Left ventricle myocardium inferior (tissue), 1 donor: ENCODE data around the gene COPZ1. TPM values are rescaled to one million over a fixed set of nuclear protein-coding genes. Genes with fewer than 3 reads are reported as not detected.
A peak's percentile ranks its signal among the peaks of the same experiment; 100 is the strongest.

Experiments used
- DNase-seq: peaks from one replicate; pipeline ENCODE4 v3.0.0-alpha.2; 2020
- H3K27ac ChIP-seq: fragments of 200-600 bp; replicated peaks from 2 replicates; pipeline ENCODE4 v1.8.0; 2021
- H3K27me3 ChIP-seq: fragments of 200-600 bp; 2 replicates; pipeline ENCODE4 v1.8.0; 2021; ENCODE audit warnings: low read depth
- H3K36me3 ChIP-seq: fragments of 200-600 bp; 2 replicates; pipeline ENCODE4 v1.8.0; 2021
- H3K4me1 ChIP-seq: fragments of 200-600 bp; 2 replicates; pipeline ENCODE4 v1.8.0; 2021
- H3K4me3 ChIP-seq: fragments of 200-600 bp; 2 replicates; pipeline ENCODE4 v1.8.0; 2021; ENCODE audit warnings: mild to moderate bottlenecking, moderate library complexity
- H3K9me3 ChIP-seq: fragments of 200-600 bp; replicated peaks from 2 replicates; pipeline ENCODE4 v1.8.0; 2021
- intact Hi-C: fragments of 100-400 bp; cut with micrococcal nuclease; formaldehyde crosslinking; loops from one replicate; pipeline ENCODE4 v1.11.0; 2022
- total RNA-seq: library from RNA; stranded (reverse); fragmentation: NEBNext Ultra II Directional; extraction: Animal tissue kit (Norgen Biotek cat#: 25700); gene quantifications from one replicate; pipeline ENCODE4 v1.2.1, GENCODE V29; 2021
- TF ChIP-seq, protein P1 (sequence below): fragments of 200-600 bp; IDR thresholded peaks from 2 replicates; pipeline ENCODE4 v1.8.0; 2021; ENCODE audit warnings: antibody characterized with exemption, mild to moderate bottlenecking, borderline replicate concordance
- donor health status: DM: no; HTN: yes; CAD: no; lungs with severe emphysema.

Gene COPZ1
- total RNA-seq, 1 donor from 2014 or later: 110 TPM

DNA sequence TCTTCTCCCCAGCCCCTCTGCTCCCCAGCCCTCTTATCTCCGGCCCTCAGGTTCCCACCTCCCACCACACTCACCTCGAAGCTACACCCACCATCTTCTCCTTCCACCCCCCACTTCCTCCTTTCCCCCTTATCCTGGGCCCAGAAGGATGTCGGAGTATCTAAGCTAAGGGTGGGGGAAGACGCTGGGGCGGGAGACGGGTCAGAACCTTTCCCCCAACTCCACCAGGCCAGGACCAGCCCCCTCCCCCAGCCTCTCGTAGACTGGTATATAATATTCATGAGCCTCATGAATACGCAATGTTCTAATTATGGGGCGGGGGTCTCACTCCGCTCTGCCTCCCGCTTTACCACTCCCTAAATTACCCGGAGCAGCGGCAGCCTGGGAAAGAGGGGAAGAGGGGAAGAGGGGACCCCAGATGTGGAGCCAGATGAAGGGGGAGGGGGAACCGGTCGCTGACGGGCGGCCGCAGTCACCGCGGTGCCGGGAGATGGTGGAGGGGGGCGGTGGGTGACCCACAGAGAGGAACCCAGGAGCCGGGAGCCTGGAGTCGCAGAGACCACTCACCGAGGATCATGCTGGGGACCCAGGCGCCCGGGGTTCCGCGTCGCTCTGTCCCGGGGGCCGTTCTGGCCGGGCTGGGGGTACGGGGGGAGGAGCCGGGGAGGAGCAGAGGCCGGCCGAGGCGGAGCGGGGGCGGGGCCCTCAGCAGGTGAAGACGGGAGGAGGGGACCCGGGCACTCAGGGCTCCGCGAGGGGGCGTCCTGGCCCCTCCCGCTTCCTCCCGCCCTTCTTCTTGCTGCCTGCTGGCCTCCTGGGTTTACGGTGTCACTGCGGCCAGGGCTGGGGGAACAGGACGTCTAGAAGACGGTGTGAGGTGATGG is 66.0 kb downstream of the COPZ1 start:
- Histone ChIP-seq H3K36me3 (peaks cover 18% of the 10 kb centered on the region), H3K4me1 (peaks cover 16% of the 10 kb centered on the region), H3K27ac (no peak overlapping the region), H3K4me3 (peak overlapping the region; percentile 59), H3K9me3 (no peaks in the 10 kb centered on the region), H3K27me3 (no peaks in the 10 kb centered on the region)
- peak; percentile 11 for DNase-seq
- intact Hi-C loops: no loop called here
- TF ChIP-seq, protein P1, sequence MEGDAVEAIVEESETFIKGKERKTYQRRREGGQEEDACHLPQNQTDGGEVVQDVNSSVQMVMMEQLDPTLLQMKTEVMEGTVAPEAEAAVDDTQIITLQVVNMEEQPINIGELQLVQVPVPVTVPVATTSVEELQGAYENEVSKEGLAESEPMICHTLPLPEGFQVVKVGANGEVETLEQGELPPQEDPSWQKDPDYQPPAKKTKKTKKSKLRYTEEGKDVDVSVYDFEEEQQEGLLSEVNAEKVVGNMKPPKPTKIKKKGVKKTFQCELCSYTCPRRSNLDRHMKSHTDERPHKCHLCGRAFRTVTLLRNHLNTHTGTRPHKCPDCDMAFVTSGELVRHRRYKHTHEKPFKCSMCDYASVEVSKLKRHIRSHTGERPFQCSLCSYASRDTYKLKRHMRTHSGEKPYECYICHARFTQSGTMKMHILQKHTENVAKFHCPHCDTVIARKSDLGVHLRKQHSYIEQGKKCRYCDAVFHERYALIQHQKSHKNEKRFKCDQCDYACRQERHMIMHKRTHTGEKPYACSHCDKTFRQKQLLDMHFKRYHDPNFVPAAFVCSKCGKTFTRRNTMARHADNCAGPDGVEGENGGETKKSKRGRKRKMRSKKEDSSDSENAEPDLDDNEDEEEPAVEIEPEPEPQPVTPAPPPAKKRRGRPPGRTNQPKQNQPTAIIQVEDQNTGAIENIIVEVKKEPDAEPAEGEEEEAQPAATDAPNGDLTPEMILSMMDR: no peak

DNA sequence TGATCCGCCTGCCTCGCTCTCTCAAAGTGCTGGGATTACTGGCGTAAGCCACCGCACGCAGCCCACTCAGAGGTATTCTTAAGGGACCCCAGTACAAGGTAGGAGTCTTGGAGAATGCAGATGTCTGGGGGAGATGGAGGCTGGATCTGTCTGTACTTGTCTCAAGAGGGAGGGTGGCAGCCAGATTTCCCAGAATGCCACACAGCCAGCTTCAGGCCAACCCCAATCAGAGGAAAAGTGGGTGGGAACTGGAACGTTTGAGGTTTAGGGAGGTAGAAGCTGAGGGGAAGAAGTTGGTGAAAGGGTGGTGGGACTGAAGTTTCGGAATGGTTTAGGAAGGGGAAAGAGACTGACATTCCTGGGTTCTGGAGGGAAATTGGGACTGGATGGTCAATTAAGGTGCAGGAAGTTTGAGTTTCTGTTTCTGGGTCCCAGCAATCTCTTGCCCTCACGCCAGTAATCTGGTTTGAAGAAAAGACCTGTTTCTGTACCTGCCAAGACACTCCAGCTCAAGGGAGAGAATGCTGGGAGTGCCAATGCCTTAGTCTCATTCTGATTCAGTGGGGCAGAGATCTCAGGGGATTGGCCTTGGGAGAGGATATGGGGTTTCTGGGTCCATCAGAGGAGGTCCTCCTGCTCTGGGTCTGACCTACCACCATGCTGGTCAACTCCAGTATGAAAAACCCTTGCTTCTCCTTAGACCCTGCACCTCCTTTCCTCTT is 67.7 kb downstream of the COPZ1 start:
- DNase-seq: no peak
- H3K9me3 ChIP-seq: no peaks in the 10 kb centered on the region
- TF ChIP-seq, protein P1: no peak
- peaks cover 23% of the 10 kb centered on the region for H3K4me1 ChIP-seq
- intact Hi-C loops: no loop called here
- peaks cover 36% of the 10 kb centered on the region for H3K36me3 ChIP-seq
- H3K27me3 ChIP-seq: no peaks in the 10 kb centered on the region
- no peak overlapping the region for H3K27ac ChIP-seq
- no peak overlapping the region for H3K4me3 ChIP-seq

DNA sequence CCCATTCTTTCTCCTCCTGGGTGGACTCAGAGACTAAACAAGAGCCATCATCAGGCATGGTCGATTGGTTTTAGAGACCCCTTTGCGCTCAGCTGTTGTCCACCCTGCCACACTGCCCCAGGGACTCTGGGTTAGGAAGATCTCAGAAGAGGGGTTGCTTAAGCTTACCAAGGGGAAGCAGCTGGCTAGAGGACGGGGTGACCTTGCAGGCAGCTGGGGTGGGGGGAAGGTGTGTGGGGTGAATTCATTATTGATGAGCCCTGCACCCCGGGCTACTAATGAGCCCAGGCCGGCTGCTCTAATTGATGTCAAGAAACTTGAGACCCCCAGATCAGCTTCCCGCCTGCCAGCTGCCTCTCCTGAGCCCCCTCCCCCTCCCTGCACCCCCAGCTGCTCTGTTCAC is 68.3 kb downstream of the COPZ1 start:
- TF ChIP-seq, protein P1: no peak
- Histone ChIP-seq H3K4me1 (peaks cover 23% of the 10 kb centered on the region), H3K27me3 (no peaks in the 10 kb centered on the region), H3K27ac (no peak overlapping the region), H3K36me3 (peaks cover 41% of the 10 kb centered on the region), H3K9me3 (no peaks in the 10 kb centered on the region), H3K4me3 (no peak overlapping the region)
- intact Hi-C loops: no loop called here
- no peak for DNase-seq

- no peak overlapping the region for H3K4me3 ChIP-seq
- no peaks in the 10 kb centered on the region for H3K9me3 ChIP-seq
- no peaks in the 10 kb centered on the region for H3K27me3 ChIP-seq
- peaks cover 46% of the 10 kb centered on the region for H3K36me3 ChIP-seq
- H3K4me1 ChIP-seq: peaks cover 23% of the 10 kb centered on the region
- H3K27ac ChIP-seq: no peak overlapping the region
- no peak for DNase-seq
- intact Hi-C loops: no loop called here
- TF ChIP-seq, protein P1: no peak
These were observed 68.8 kb downstream of the COPZ1 start for GRCh38 chr12:54393743-54394142.

DNA sequence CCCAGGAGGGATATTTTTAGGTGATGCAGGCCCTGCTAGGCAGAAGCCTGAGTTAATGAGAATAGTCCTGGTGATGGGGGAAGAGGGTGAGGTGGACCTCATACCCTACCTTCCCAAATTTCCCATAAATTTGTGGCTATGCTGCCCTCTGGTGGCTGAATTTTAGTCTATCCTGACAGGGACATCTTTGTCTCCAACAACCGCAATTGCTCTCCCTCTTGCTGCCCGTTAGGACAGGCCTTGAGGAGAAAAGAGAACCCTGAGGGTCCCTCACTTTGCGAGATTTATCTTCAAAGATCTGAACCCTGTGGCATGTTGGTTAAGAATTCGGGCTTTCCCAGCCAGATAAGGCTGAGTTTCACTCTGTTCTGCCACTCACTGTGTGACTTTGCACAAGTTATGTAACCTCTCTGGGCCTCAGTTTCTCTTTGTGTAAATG is 69.4 kb downstream of the COPZ1 start:
- Histone ChIP-seq H3K27me3 (no peaks in the 10 kb centered on the region), H3K9me3 (no peaks in the 10 kb centered on the region), H3K4me1 (peaks cover 27% of the 10 kb centered on the region), H3K27ac (no peak overlapping the region), H3K36me3 (peaks cover 52% of the 10 kb centered on the region), H3K4me3 (no peak overlapping the region)
- DNase-seq: no peak
- intact Hi-C loops: no loop called here
- TF ChIP-seq, protein P1: peak; percentile 81
